ENCODE results near the gene GNGT1.

- TF ChIP-seq CTCF (conservative IDR thresholded peaks at IDR 0.05) (no peak), ZFX (IDR thresholded peaks at IDR 0.05) (no peak)
These were observed 15.8 kb upstream of the GNGT1 start, which contains the start of gene TFPI2 for GRCh38 chr7:93890464-93891068.

All from C4-2B (cell line).